Glutamatergic neuron (in vitro differentiated cells): ENCODE data around the gene CAPN14. TPM values are rescaled to one million over a fixed set of nuclear protein-coding genes. Genes with fewer than 3 reads are reported as not detected.

ENCODE experiments used
- DNase-seq: peaks from one replicate; pipeline ENCODE4 v3.0.0; 2022
- H3K27ac Mint-ChIP-seq: one replicate; pipeline ENCODE4 v1.8.0; 2020; ENCODE audit warnings: mild to moderate bottlenecking, mixed read lengths, inconsistent platforms; ENCODE audit not compliant: unreplicated experiment
- H3K27me3 Mint-ChIP-seq: one replicate; pipeline ENCODE4 v1.8.0; 2020; ENCODE audit warnings: mild to moderate bottlenecking, moderate library complexity, mixed read lengths, inconsistent platforms; ENCODE audit not compliant: unreplicated experiment
- H3K36me3 Mint-ChIP-seq: one replicate; pipeline ENCODE4 v1.8.0; 2020; ENCODE audit warnings: mild to moderate bottlenecking, mixed read lengths, inconsistent platforms; ENCODE audit not compliant: unreplicated experiment
- H3K4me1 Mint-ChIP-seq: one replicate; pipeline ENCODE4 v1.8.0; 2020; ENCODE audit warnings: mild to moderate bottlenecking, low read depth, mixed read lengths, inconsistent platforms; ENCODE audit not compliant: unreplicated experiment
- H3K4me3 Mint-ChIP-seq: one replicate; pipeline ENCODE4 v1.8.0; 2020; ENCODE audit warnings: mild to moderate bottlenecking, mixed read lengths, inconsistent platforms; ENCODE audit not compliant: unreplicated experiment
- H3K9me3 Mint-ChIP-seq: one replicate; pipeline ENCODE4 v1.8.0; 2020; ENCODE audit warnings: mild to moderate bottlenecking, moderate library complexity, mixed read lengths, inconsistent platforms; ENCODE audit not compliant: unreplicated experiment
- CTCF ChIP-seq: fragments of 200-600 bp; sonication (generic); IDR thresholded peaks from one replicate; pipeline ENCODE4 v1.5.0; 2021; ENCODE audit not compliant: partially characterized antibody, unreplicated experiment
- long read RNA-seq: library from polyadenylated mRNA; unstranded; transcript quantifications from one replicate; pipeline ENCODE4 v2.0.0, GENCODE V29; 2020; ENCODE audit not compliant: unreplicated experiment
- total RNA-seq: library from RNA; stranded (reverse); fragmentation: NEBNext Ultra II Directional; extraction: Animal tissue kit (Norgen Biotek cat#: 25700); gene quantifications from one replicate; pipeline ENCODE4 v1.2.1, GENCODE V29; 2021; ENCODE audit not compliant: unreplicated experiment

The CAPN14 gene, protein sequence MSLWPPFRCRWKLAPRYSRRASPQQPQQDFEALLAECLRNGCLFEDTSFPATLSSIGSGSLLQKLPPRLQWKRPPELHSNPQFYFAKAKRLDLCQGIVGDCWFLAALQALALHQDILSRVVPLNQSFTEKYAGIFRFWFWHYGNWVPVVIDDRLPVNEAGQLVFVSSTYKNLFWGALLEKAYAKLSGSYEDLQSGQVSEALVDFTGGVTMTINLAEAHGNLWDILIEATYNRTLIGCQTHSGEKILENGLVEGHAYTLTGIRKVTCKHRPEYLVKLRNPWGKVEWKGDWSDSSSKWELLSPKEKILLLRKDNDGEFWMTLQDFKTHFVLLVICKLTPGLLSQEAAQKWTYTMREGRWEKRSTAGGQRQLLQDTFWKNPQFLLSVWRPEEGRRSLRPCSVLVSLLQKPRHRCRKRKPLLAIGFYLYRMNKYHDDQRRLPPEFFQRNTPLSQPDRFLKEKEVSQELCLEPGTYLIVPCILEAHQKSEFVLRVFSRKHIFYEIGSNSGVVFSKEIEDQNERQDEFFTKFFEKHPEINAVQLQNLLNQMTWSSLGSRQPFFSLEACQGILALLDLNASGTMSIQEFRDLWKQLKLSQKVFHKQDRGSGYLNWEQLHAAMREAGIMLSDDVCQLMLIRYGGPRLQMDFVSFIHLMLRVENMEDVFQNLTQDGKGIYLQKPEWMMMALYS
- total RNA-seq, result 0.25 TPM
- long read RNA-seq, result 0 reads

DNA sequence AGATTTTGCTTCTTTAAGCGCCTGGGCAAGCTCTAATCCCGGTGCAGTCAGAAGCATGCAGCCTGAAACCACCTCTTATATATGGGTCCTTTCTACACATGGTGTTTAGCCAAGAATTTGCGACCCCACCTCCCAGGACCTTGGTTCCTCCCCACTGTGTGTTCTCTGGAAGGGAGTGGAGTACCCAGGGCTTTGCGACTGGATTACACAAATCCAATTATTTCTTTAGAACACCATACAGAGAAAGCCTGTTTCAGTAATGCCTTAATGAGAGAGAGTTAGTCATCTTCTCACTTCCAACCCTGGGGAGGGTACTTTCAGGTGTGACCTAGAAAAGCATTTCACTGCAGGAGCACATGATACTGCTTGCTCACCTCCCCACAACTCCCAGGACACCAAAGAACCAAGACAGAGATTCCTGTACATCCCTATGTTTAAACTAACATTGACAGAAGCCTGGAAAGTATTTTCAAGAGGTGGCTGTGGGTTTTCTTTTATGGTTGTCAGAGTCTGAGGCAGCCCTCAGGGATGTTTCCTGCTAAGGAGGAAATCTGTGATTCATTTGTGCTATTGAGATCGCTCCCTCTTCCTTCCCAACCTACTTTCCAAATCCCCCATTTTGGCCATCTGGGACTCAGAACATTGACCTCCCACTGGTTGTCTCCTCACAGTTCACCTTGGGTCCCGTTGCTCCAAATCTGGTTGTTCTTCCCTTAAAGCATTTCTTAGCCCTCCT is at the start of gene CAPN14:
TSS of gene CAPN14 (minus strand) at position 51 of the 736 bp plus-strand sequence. CDS start 12,068 bp downstream, outside the sequence.
- H3K36me3 Mint-ChIP-seq, result no peaks in the 10 kb centered on the region
- no peak within 1 kb of the TSS for H3K4me3 Mint-ChIP-seq
- H3K9me3 Mint-ChIP-seq, result no peaks in the 10 kb centered on the region
- H3K27me3 Mint-ChIP-seq, result no peaks in the 10 kb centered on the region
- DNase-seq, result no peak
- no peak for TF ChIP-seq CTCF
- H3K27ac Mint-ChIP-seq, result no peak within 1 kb of the TSS
- H3K4me1 Mint-ChIP-seq, result no peaks in the 10 kb centered on the region

- no peaks in the 10 kb centered on the region for H3K27me3 Mint-ChIP-seq
- no peak for TF ChIP-seq CTCF
- DNase-seq, result no peak
- H3K4me1 Mint-ChIP-seq, result peaks cover 21% of the 10 kb centered on the region
- H3K36me3 Mint-ChIP-seq, result no peaks in the 10 kb centered on the region
- no peak overlapping the region for H3K27ac Mint-ChIP-seq
- H3K9me3 Mint-ChIP-seq, result peaks cover 6% of the 10 kb centered on the region
- H3K4me3 Mint-ChIP-seq, result no peak overlapping the region
Measured at GRCh38 chr2:31266804-31267203, 49.5 kb upstream of the CAPN14 start.

GRCh38 chr2:31265234-31265633 is 47.9 kb upstream of the CAPN14 start:
- Mint-ChIP-seq H3K27ac (no peak overlapping the region), H3K36me3 (no peaks in the 10 kb centered on the region), H3K4me3 (no peak overlapping the region), H3K4me1 (peaks cover 21% of the 10 kb centered on the region), H3K27me3 (no peaks in the 10 kb centered on the region), H3K9me3 (peaks cover 6% of the 10 kb centered on the region)
- DNase-seq, result no peak
- no peak for TF ChIP-seq CTCF

DNA sequence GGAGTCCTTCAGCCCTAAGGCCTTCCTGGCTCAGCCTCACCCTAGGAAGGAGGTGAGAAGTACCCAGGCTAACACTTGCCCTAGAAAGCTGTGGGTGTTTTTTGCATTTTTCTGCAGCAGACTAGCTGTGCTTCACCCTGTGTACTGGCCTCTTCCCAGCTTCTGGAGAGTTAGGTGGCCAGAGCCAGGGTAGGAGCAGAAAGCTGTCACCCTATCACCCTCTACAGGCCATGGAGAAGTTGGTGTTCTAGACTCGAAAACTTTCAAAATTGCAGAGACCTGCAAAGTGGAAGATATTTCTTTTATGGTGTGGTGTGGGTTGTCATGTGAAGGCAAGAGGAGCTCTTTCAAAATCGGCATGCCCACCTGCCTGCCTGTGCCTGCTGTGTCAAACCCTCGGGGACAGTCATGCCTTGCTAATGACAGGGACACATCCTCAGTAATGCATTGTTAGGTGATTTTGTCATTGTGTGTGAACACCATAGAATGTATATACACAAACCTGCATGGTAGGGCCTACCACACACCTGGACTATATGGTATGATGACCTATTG is 46.4 kb upstream of the CAPN14 start:
- no peaks in the 10 kb centered on the region for H3K27me3 Mint-ChIP-seq
- peaks cover 21% of the 10 kb centered on the region for H3K4me1 Mint-ChIP-seq
- no peak for TF ChIP-seq CTCF
- no peak for DNase-seq
- H3K36me3 Mint-ChIP-seq, result no peaks in the 10 kb centered on the region
- no peak overlapping the region for H3K4me3 Mint-ChIP-seq
- peaks cover 6% of the 10 kb centered on the region for H3K9me3 Mint-ChIP-seq
- H3K27ac Mint-ChIP-seq, result no peak overlapping the region
